GM19372 (cell line): ENCODE results near the gene BMPR1B.

Source experiments
- ATAC-seq: cut with Tn5 transposase; IDR thresholded peaks from one replicate; pipeline ENCODE4 v1.9.1; 2021; ENCODE audit warnings: mild to moderate bottlenecking, low read depth, moderate library complexity; ENCODE audit not compliant: unreplicated experiment

The BMPR1B gene

DNA sequence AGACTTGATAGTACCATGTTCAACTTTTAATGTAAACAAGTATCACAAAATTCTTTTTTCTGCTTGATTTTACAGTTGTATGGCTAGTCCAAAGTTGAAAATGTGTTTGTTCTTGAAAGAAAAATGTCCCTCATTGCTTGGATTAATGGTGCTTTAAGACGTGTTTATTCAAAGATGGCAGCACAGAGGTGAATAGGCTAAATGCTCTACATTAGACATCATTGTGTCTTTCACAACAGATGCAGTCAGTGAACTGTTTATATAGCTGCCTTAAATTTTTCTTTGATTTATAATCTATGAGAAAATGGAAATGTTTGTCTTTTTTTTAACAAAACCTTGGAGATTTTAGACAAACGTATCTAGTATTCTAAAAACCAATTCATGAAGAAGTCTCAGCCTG, 137.3 kb downstream of the BMPR1B start:
- no peak for ATAC-seq

DNA sequence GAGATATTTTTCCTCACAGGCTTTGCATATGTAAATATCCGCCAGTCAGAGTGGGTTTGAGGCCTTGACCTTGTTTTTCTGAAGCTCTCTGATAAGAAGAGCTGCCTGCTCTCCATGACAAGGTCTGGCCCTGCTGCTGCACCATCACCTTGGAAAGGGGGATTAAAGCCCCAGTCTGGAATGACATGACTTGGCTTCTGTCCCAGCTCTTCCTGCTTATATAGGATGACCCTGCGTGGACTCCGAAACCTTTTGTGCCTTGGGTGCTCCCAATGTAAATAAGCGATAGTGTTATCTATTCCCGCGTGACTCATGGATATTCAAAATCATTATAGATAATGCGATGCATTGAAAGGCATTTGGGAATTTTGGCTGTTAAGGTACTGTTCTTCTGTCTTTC, 139.3 kb downstream of the BMPR1B start:
- no peak for ATAC-seq

GRCh38 chr4:94905511-94905910, 147.8 kb downstream of the BMPR1B start:
- ATAC-seq = no peak

DNA sequence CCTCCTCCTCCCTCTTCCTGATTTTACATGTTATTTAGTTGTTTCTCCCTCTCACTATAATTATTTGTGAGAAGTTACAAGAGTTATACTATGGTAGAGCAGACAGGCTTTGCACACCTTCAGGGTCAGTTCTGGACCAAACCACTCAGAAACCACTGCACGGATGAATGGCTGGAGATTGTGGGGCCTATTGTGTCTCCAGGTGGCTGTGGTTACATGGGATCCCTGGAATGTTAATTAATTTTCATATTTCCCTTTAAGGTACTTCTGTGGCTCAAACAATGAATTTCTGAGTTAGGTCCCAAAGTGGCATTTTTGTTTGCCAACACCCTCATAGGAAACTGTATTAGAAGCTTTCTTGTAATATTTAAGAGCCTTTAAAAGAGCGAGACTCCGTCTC, 151.9 kb downstream of the BMPR1B start:
- no peak for ATAC-seq

DNA sequence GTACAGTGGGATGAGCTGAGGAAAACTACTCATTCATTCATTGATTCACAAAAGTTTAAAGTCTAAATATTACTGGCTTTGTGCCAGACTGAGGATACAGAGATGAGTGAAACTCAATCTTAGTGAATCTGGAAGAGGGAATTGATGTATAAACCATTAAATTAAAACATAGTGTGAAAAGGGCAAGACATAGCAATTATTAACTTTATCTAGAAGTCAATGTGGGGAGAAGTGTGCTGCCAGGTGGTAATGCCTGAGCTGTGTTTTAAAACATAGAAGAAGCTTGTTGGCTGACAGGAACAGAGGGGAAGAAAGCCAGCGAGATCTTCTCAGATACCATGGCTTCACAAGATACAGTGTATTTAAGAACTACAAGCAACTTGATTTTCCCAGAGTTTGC, 153.4 kb downstream of the BMPR1B start:
- no peak for ATAC-seq

DNA sequence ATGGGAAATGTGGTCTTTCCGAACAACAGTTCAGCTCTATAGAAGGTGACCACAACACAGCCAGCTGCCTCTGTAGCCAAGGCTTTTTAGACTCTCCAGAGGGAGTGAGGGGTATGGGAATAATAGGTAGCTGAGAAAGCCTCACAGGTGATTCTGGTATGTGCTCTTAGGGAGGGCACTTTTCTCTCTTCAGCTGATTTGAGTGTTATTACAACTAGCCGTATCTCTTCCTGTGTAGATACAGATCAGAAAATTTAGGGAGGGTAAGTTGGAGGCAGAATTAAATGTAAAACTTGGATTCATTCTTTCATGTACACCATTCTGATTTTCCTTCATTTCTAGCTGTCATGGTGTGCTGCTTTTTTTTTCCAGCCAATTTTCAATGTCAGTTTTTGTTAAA, 154.9 kb downstream of the BMPR1B start:
- ATAC-seq = no peak

DNA sequence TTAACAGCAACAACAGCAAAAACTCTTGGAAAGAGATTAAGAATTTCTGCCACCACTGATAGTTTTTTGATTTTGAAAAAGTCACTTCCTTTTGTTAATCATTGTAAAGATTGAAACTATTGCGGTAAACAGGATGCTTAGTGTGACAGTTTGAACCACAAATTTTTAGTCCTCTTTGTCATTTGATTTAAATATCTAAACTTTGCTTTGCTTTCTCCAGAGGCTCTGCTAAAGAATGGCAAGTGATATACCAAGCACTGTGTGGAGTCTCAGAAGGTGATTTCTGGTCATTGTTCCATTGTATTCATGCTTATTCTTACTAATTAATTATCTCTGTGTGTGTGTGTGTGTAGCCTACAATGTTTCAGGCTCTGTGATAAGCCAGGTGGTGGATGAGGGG, 155.6 kb downstream of the BMPR1B start:
- peak; percentile 83 for ATAC-seq

DNA sequence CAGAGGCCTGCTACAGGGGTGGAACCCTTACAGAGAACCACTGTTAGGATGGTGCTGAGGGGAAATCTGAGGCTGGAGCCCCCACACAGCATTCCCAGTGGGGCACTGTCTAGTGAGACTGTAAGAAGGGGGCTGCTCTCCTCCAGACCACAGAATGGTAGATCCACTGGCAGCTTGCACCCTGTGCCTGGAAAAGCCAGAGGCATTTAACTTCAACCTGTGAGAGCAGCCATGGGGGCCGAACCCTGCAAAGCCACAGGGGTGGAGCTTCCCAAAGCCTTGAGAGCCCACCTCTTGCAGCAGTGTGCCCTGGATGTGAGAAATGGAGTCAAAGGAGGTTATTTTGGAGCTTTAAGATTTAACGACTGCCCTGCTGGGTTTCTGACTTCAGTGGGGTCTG, 159.4 kb downstream of the BMPR1B start:
- no peak for ATAC-seq

DNA sequence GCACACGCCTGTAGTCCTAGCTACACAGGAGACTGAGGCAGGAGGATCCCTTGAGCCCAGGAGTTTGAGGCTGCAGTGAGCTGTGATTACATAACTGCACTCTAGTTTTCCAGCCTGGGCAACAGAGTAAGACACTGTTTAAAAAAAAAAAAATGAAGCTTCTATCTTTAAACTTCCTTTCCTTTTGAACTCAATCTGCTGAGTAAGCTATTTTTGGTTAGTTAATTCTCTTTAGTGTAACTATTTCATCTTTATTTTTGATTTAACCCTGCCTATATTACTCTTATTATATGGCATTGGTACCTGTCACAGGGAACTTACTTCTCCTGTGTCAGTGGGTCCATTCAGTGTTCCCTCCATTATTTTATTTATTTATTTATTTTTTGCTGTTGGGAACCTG, 160.8 kb downstream of the BMPR1B start:
- ATAC-seq = no peak

GRCh38 chr4:94920369-94920768, 162.6 kb downstream of the BMPR1B start:
- no peak for ATAC-seq

- ATAC-seq = no peak
These were observed 166.8 kb downstream of the BMPR1B start for GRCh38 chr4:94924566-94924965.

DNA sequence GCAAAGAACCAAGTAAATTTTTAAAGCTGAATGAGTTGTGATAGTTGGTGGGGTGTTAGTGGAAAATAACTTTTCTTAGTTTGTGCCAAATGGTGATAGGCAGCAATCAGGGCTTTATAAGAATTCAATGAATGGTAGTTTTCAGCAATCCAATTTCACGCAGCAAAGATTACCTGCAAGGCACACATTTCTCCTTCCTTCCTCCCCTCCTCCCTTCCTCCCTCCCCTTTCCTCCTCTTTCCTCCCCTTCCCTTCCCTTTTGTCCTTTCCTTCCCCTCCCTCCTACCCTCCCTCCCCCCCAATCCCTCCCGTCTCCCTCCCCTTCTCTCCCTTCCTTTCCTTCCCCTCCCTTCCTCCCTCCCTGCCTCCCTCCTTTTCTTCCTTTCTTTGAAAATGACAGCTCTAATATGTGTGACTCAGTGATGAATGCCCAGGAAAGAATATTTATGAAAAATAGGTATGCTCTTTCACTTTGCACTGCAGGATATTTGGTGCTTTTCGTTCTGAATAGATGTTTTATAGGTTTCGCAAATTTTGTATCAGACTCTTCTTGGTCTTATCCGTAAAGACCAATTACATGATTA, 168.1 kb downstream of the BMPR1B start:
- ATAC-seq = no peak

DNA sequence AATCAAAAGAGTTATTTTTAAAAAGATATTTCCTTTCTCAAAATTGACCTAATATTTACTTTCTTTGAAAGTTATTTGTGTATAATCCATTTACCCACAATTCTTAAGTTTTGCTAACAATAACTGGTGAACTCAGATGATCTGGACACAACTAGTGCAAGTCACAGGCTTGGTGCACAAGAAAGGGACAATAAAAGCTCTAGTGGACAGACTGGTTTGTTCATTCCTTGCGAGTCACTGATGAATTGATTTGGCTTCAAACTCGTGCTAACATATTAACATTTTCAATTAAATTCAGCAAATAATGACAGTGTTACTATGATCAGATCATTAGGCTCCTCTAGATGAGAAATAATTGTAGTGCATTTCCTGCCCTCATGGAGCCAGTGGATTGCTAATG, 169.2 kb downstream of the BMPR1B start:
- no peak for ATAC-seq

DNA sequence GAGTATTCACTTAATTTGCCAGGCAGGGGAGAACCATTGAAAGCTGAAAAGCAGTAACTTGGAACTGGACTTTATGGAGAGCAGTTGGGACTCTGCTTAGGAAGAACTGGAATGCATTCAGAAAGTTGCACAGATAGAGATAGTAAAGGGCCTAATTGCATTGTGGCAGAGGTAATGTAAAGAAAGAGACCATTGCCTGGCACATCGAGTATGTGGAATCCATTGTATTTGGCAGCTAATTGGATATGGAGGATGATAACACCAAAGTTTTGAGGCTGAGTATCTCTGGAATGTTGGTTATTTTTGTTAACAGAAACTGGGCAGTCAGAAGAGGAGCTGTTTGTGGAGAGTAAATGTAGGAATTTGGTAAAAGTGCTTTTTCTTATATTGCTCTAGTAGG, 169.9 kb downstream of the BMPR1B start:
- no peak for ATAC-seq

DNA sequence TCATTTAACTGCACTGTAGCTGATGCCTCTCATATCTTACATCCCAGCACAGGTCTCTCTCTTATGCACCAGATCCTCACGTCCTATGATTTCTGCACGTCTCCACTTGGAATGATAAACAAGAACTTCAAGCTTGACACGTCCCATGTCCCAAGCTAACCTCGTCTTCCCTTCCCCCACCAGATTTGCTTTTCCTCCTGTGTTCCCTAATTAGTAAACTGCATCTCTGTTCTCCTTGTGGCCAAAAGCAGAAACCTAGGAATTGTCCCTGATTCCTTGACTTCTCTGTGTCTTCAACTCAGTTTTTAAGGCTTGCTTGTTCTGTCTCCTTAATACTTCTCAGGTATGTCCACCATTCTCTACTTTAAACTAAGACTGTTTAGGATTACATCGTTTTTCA, 171.9 kb downstream of the BMPR1B start:
- ATAC-seq = no peak

GRCh38 chr4:94931626-94932025, 173.9 kb downstream of the BMPR1B start:
- ATAC-seq = no peak

DNA sequence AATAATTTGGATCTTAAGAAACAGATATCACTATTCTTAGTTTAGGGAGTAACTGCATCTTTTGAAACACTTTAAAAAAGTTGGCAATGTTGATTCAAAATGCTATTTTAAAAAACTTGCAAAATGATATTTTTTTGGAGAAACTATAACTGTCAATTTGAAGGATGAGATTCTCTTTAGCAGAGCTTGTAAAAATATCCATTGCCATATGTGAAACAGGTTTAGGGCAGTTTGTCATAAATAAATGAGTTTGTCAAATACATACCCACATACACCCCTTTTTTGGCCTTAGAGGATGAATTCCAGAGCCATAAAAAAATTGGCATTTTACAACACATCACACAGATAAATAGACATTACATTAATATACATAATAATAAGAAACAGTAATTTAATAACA, 174.6 kb downstream of the BMPR1B start:
- ATAC-seq = no peak

GRCh38 chr4:94933799-94934198, 176.0 kb downstream of the BMPR1B start:
- ATAC-seq = no peak

GRCh38 chr4:94934201-94934600, 176.4 kb downstream of the BMPR1B start:
- no peak for ATAC-seq

- no peak for ATAC-seq
These were observed 177.1 kb downstream of the BMPR1B start for GRCh38 chr4:94934864-94935263.

DNA sequence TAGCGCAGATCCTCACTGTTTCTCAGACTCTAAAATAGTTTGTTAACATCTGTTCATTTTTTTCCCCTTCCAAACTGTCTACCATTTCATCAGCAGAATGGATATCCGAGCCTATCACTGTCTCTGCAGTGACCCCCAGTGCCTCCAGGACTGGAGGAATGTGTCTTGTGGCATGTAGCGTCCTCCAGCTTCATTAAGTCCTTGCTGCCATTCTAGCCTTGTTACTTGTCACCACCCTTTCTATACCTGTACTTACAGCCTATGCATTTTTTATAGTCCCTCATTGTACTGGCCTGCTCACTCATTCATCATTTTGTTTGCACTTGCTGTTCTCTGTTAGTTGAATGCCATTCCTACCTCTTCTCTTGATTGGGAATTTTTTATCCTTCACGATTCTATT, 179.1 kb downstream of the BMPR1B start:
- no peak for ATAC-seq

DNA sequence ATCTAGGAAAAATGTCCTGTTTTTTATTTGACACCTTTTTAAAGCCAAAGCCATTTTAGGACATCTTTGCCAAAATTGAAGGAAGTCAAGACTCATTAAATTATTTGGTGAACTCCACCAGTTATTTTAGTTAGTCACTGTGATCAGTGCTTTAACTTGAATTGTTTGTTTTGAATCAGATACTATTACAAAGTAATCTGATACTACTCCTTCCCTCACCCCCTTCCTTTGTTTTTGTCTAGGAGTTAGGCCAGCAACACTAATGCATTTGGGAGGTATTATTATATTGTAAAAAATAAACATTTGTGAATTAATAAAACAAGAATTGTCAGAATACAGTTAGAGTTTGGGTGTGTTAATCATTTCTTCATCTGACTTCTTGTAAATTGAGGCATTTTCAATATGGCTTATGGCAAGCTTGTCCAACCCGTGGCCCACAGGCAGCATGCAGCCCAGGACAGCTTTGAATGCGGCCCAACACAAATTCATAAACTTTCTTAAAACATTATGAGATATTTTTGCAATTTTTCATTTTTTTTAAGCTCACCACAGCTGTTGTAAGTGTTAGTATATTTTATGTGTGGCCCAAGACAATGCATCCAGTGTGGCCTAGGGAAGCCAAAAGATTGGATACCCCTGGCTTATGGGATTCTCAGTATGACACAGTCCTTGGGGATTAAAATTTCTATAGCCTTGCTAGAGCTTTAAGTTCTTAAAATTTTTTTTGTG, 182.2 kb downstream of the BMPR1B start:
- no peak for ATAC-seq

DNA sequence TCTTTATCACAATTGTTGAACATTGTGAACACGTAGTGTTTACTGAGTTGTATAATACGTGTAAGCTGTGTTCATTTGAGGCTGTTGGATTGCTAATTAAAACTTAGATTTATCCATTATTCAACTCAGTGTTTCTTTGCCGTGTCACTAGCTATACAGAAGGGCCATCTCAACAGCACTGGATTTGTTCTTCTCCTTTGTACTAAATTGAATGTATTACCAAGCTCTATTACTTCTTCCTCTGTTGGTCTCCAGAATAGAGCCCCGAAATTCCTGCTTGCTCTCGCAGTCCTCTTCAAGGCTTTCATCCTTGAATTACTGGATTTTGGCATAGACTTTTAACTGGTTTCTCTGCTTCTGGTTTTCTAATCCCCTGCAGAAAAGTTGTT, 182.8 kb downstream of the BMPR1B start:
- ATAC-seq = no peak
